ENCODE results near the gene ADGRG6.
"Not testable (repeated sequence)": the region's sequence is repeated elsewhere in the genome, so short reads cannot be mapped to it uniquely, and the experiment has no call there.

ADGRG6 gene

DNA sequence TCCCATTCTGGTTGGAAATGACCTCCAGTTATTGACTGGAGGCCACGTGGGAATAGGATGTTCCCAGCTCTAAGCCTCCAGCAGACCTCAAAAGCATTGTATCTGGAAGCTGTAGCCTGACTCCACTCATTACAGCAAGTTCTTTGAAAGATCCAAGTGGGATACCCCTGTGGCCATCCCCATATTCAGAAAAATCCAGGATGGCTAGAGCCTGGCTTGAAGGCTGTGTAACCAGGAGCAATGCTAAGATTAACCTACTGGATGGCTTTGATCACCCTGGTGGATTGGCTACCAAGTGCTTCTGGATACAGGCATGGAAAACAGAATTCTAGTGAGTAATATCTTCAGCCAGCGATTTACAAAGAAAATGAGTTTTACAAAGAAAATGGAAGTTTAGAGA, 151.2 kb downstream of the ADGRG6 start (continued):
- TF ChIP-seq, protein P1, sequence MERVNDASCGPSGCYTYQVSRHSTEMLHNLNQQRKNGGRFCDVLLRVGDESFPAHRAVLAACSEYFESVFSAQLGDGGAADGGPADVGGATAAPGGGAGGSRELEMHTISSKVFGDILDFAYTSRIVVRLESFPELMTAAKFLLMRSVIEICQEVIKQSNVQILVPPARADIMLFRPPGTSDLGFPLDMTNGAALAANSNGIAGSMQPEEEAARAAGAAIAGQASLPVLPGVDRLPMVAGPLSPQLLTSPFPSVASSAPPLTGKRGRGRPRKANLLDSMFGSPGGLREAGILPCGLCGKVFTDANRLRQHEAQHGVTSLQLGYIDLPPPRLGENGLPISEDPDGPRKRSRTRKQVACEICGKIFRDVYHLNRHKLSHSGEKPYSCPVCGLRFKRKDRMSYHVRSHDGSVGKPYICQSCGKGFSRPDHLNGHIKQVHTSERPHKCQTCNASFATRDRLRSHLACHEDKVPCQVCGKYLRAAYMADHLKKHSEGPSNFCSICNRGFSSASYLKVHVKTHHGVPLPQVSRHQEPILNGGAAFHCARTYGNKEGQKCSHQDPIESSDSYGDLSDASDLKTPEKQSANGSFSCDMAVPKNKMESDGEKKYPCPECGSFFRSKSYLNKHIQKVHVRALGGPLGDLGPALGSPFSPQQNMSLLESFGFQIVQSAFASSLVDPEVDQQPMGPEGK (tag by site-specific recombination; IDR thresholded peaks at IDR 0.05) = no peak
- TF ChIP-seq ZNF302 (tag by site-specific recombination; IDR thresholded peaks at IDR 0.05; ENCODE audit: low read depth) = no peak
- no peak for TF ChIP-seq ZNF155 (tag by site-specific recombination; IDR thresholded peaks at IDR 0.05)
- no peak for TF ChIP-seq ZBTB21 (tag by site-specific recombination; IDR thresholded peaks at IDR 0.05)
- TF ChIP-seq GFI1B (tag by site-specific recombination; IDR thresholded peaks at IDR 0.05) = no peak

GRCh38 chr6:142454196-142454595, 152.4 kb downstream of the ADGRG6 start:
- H3K4me3 ChIP-seq (ENCODE audit: low read depth, low read length); H3K9me3 ChIP-seq (ENCODE audit: control insufficient read depth, insufficient read depth, low read depth, low read length); CTCF ChIA-PET; H3K36me3 ChIP-seq (ENCODE audit: control insufficient read depth in 2 of 2, insufficient read depth in 1 of 2, low read length in 2 of 2); H3K4me1 ChIP-seq (ENCODE audit: control insufficient read depth, insufficient read depth, low read length); H3K27ac ChIP-seq (ENCODE audit: extremely low read depth, low read depth, low read length); POLR2A ChIA-PET: not testable (repeated sequence)

DNA sequence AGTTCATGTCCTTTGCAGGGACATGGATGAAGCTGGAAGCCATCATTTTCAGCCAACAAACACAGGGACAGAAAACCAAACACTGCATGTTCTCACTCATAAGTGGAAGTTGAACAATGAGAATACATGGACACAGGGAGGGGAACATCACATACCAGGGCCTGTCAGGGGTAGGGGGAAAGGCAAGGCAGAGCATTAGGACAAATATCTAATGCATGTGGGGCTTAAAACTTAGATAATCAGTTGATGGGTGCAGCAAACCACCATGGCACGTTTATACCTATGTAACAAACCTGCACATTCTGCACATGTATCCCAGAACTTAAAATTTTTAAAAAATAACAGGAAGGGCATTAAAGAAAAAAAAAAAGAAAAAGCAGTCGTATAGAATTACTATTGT, 153.0 kb downstream of the ADGRG6 start:
- H3K4me1 ChIP-seq (ENCODE audit: control insufficient read depth, insufficient read depth, low read length); H3K36me3 ChIP-seq (ENCODE audit: control insufficient read depth in 2 of 2, insufficient read depth in 1 of 2, low read length in 2 of 2); H3K9me3 ChIP-seq (ENCODE audit: control insufficient read depth, insufficient read depth, low read depth, low read length); CTCF ChIA-PET; POLR2A ChIA-PET; H3K27ac ChIP-seq (ENCODE audit: extremely low read depth, low read depth, low read length); H3K4me3 ChIP-seq (ENCODE audit: low read depth, low read length): not testable (repeated sequence)

DNA sequence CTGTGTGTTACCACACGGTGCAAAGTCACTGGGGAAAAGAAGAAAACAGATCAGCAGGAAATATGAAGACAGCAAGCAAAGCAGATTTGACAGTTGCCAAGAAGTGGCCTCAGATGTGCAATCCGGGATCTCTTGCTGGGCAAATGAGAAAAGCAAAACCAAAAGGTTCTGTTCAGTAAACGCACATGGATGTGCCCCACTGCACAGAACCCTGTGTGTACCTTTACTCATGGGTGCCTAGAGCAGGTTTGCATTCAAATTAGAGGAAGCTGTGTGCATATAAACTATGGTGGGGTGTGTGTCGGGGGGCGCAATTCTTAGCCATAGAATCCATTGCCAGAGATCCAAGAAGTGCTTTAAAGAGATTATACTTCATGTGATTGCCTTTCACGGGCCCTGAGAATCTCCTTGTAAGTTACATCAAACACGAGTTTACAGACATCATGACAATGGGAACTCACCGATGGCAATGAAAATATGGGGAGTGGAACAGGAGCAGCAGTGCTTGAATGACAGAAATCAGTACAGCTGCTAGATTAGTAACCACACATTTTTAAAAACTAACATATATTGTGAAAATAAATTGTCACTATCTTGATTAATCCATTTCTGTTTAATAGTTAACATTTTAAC, 154.3 kb downstream of the ADGRG6 start:
- no peak overlapping the region for H3K27ac ChIP-seq (ENCODE audit: extremely low read depth, low read depth, low read length)

GRCh38 chr6:142457638-142458406, 156.0 kb downstream of the ADGRG6 start:
- ChIA-PET CTCF (interaction anchor here (0.9 kb wide), 1 partner anchor 17 kb away, joined by 3 read pairs; no protein-coding TSS in a partner anchor), POLR2A (no interaction called here)
- H3K4me3 ChIP-seq (ENCODE audit: low read depth, low read length) = no peak overlapping the region
- H3K9me3 ChIP-seq (ENCODE audit: control insufficient read depth, insufficient read depth, low read depth, low read length) = no peaks in the 10 kb centered on the region
- no peak overlapping the region for H3K27ac ChIP-seq (ENCODE audit: extremely low read depth, low read depth, low read length)
- no peaks in the 10 kb centered on the region for H3K36me3 ChIP-seq (ENCODE audit: control insufficient read depth in 2 of 2, insufficient read depth in 1 of 2, low read length in 2 of 2)
- H3K4me1 ChIP-seq (ENCODE audit: control insufficient read depth, insufficient read depth, low read length) = no peaks in the 10 kb centered on the region
- no peak for TF ChIP-seq ZEB2 (tag by site-specific recombination; IDR thresholded peaks at IDR 0.05)
- no peak for TF ChIP-seq PRDM2 (tag by site-specific recombination; IDR thresholded peaks at IDR 0.05; ENCODE audit: borderline replicate concordance)
- no peak for TF ChIP-seq GLI4 (tag by site-specific recombination; IDR thresholded peaks at IDR 0.05)
- no peak for TF ChIP-seq ZNF623 (tag by site-specific recombination; IDR thresholded peaks at IDR 0.05)
- TF ChIP-seq ZBTB17 (tag by site-specific recombination; IDR thresholded peaks at IDR 0.05) = no peak

More for the DNA sequence above, 154.3 kb downstream of the ADGRG6 start:
- CTCF ChIA-PET = interaction anchor here (0.6 kb wide), 1 partner anchor 631 kb away, joined by 4 read pairs; no protein-coding TSS in a partner anchor
- Histone ChIP-seq H3K36me3 (ENCODE audit: control insufficient read depth in 2 of 2, insufficient read depth in 1 of 2, low read length in 2 of 2) (no peaks in the 10 kb centered on the region), H3K4me3 (ENCODE audit: low read depth, low read length) (no peak overlapping the region), H3K4me1 (ENCODE audit: control insufficient read depth, insufficient read depth, low read length) (no peaks in the 10 kb centered on the region), H3K9me3 (ENCODE audit: control insufficient read depth, insufficient read depth, low read depth, low read length) (no peaks in the 10 kb centered on the region)
- POLR2A ChIA-PET = no interaction called here
- TF ChIP-seq BCL11B (tag by site-specific recombination; IDR thresholded peaks at IDR 0.05; ENCODE audit: low read depth) (no peak), ZNF513 (tag by site-specific recombination; IDR thresholded peaks at IDR 0.05) (no peak), ZBTB7A (tag by site-specific recombination; IDR thresholded peaks at IDR 0.05; ENCODE audit: low read depth) (no peak), ZBTB21 (tag by site-specific recombination; IDR thresholded peaks at IDR 0.05) (no peak), ZNF132 (tag by site-specific recombination; IDR thresholded peaks at IDR 0.05; ENCODE audit: borderline replicate concordance) (no peak), ZNF184 (tag by site-specific recombination; IDR thresholded peaks at IDR 0.05) (no peak), ZNF157 (tag by site-specific recombination; IDR thresholded peaks at IDR 0.05) (no peak), ZFP41 (tag by site-specific recombination; IDR thresholded peaks at IDR 0.05; ENCODE audit: borderline replicate concordance) (no peak), ZNF221 (tag by site-specific recombination; IDR thresholded peaks at IDR 0.05; ENCODE audit: borderline replicate concordance) (no peak)
